Measurements from ENCODE around the gene TAS2R60. TPM values are rescaled to one million over a fixed set of nuclear protein-coding genes. Genes with fewer than 3 reads are reported as not detected.

The TAS2R60 gene
- total and polyA plus RNA-seq, 2 of the 8 experiments (the other 6 are each of a cell fraction or from before 2014, with no cell fraction given): 0.15 to 0.32 TPM

- H3K79me2 ChIP-seq (ENCODE audit: control insufficient read depth in 1 of 2, insufficient read depth in 2 of 2, low read length in 2 of 2): no peaks in the 10 kb centered on the region
- no peak overlapping the region for H3K4me2 ChIP-seq (ENCODE audit: insufficient read depth in 1 of 2, low read depth in 2 of 2, low read length in 2 of 2)
- no peak overlapping the region for H4K5ac ChIP-seq (ENCODE audit: insufficient read length, low read depth, low read length)
- H3K18ac ChIP-seq (ENCODE audit: extremely low read depth, low read length): no peak overlapping the region
- H2BK20ac ChIP-seq (ENCODE audit: low read length): no peak overlapping the region
- POLR2A ChIA-PET (ENCODE audit: partially characterized antibody): interaction anchor here (0.6 kb wide), 1 partner anchor 8 kb away, joined by 3 read pairs; no protein-coding TSS in a partner anchor
- no peak overlapping the region for H2BK5ac ChIP-seq (ENCODE audit: low read depth, low read length)
- no peaks in the 10 kb centered on the region for H3K79me1 ChIP-seq (ENCODE audit: low read depth, low read length)
- H4K20me1 ChIP-seq (replicated peaks in 1 of 2; ENCODE audit: control insufficient read depth in 1 of 2, insufficient read depth in 2 of 2, low read length in 2 of 2): no peaks in the 10 kb centered on the region
- no peak overlapping the region for H2AFZ ChIP-seq (ENCODE audit: low read length)
- 89% methylated on average over 6 of the region's 6 CpGs; no CpG with 5 or more reads in 1 of the 2 experiments for WGBS, 2 experiments (ENCODE audit: extremely low coverage in 1 of 2, insufficient coverage in 1 of 2, insufficient read length in 1 of 2, insufficient replicate concordance in 2 of 2, low coverage in 1 of 2, low lambda C conversion rate in 2 of 2, missing lambda C conversion rate in 1 of 2)
- DNase-seq (ENCODE audit: low read depth in 1 of 2, low spot score in 2 of 2) (no peak), FAIRE-seq (no peak)
- peaks cover 0 to 3% (median 0%) of the 10 kb centered on the region in 4 experiments; a peak in 1 of 7 replicates for H3K27me3 ChIP-seq (replicated peaks in 1 of 4; ENCODE audit: control insufficient read depth in 3 of 4, extremely low read depth in 1 of 4, insufficient read depth in 3 of 4, low read length in 3 of 4)
- H2AK5ac ChIP-seq (ENCODE audit: low read depth, low read length): no peak overlapping the region
- H3K9me3 ChIP-seq (ENCODE audit: insufficient read depth in 2 of 2, low read depth in 1 of 2, low read length in 1 of 2): no peaks in the 10 kb centered on the region
- H3K14ac ChIP-seq (ENCODE audit: insufficient read length): no peak overlapping the region
- H3K36me3 ChIP-seq (ENCODE audit: control insufficient read depth in 2 of 4, insufficient read depth in 4 of 4, low read length in 3 of 4): no peaks in the 10 kb centered on the region
- H4K8ac ChIP-seq (ENCODE audit: extremely low read depth, insufficient read depth, low read length): no peak overlapping the region
- H2BK12ac ChIP-seq (ENCODE audit: low read depth, low read length): no peak overlapping the region
- H3K56ac ChIP-seq (replicated peaks; ENCODE audit: insufficient read length, low read depth, low read length): no peak overlapping the region
- no peak overlapping the region for H2BK15ac ChIP-seq (ENCODE audit: low read length)
- CTCF ChIA-PET (ENCODE audit: partially characterized antibody): interaction anchor here (1.0 to 1.4 kb wide), 3 partner anchors 7 to 76 kb away, joined by 3 to 4 read pairs (median 3); no protein-coding TSS in a partner anchor
- H3K27ac ChIP-seq (ENCODE audit: low read depth, low read length): no peak overlapping the region
- no peak overlapping the region for H3K9ac ChIP-seq (replicated peaks in 1 of 4; ENCODE audit: extremely low read depth in 1 of 4, low read depth in 3 of 4, low read length in 3 of 4)
- H4K91ac ChIP-seq (replicated peaks; ENCODE audit: insufficient read length, low read length): no peak overlapping the region
- H3K4me3 ChIP-seq (ENCODE audit: extremely low read depth in 1 of 4, insufficient read depth in 2 of 4, low read depth in 3 of 4, low read length in 4 of 4): no peak overlapping the region
- no peak overlapping the region for H3K23ac ChIP-seq (ENCODE audit: insufficient read length)
- H3K4me1 ChIP-seq (replicated peaks in 1 of 4; ENCODE audit: control insufficient read depth in 3 of 4, insufficient read depth in 4 of 4, low read length in 3 of 4): no peaks in the 10 kb centered on the region
- H3K23me2 ChIP-seq (ENCODE audit: low read depth, low read length): no peaks in the 10 kb centered on the region
- H2BK120ac ChIP-seq (replicated peaks; ENCODE audit: low read depth, low read length): no peak overlapping the region
- H3K4ac ChIP-seq (replicated peaks; ENCODE audit: insufficient read length, low read depth, low read length): no peak overlapping the region
- TF ChIP-seq EZH2 (IDR thresholded peaks at IDR 0.05; ENCODE audit: low read depth, low read length, severe bottlenecking): no peak
- TF ChIP-seq RXRA (IDR thresholded peaks at IDR 0.05; ENCODE audit: insufficient read depth, low read depth, low read length): no peak
- TF ChIP-seq HDAC2 (IDR thresholded peaks at IDR 0.05; ENCODE audit: borderline replicate concordance in 1 of 2, low read depth in 2 of 2, low read length in 2 of 2): no peak
- no peak for TF ChIP-seq TCF12 (IDR thresholded peaks at IDR 0.05; ENCODE audit: low read depth, low read length)
- TF ChIP-seq KDM1A (IDR thresholded peaks at IDR 0.05; ENCODE audit: borderline replicate concordance, low read length): no peak
- TF ChIP-seq, protein P1, sequence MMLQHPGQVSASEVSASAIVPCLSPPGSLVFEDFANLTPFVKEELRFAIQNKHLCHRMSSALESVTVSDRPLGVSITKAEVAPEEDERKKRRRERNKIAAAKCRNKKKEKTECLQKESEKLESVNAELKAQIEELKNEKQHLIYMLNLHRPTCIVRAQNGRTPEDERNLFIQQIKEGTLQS (IDR thresholded peaks at IDR 0.05; ENCODE audit: insufficient read depth, low read depth, low read length): no peak
- no peak for TF ChIP-seq PHF8 (conservative IDR thresholded peaks at IDR 0.05; ENCODE audit: low read depth, low read length)
- no peak for TF ChIP-seq CTBP2 (IDR thresholded peaks at IDR 0.05; ENCODE audit: borderline replicate concordance, insufficient read depth, insufficient read length, low read length)
- TF ChIP-seq TAF1 (IDR thresholded peaks at IDR 0.05; ENCODE audit: low read depth, low read length): no peak
- no peak for TF ChIP-seq SP1 (IDR thresholded peaks at IDR 0.05; ENCODE audit: low read depth, low read length)
- no peak for TF ChIP-seq NRF1 (IDR thresholded peaks at IDR 0.05; ENCODE audit: low read depth, low read length)
Measured at GRCh38 chr7:143492799-143493739, 49.8 kb downstream of the TAS2R60 start.
